AG04450 (cell line): ENCODE data around the gene CEP131. TPM values are rescaled to one million over a fixed set of nuclear protein-coding genes. Genes with fewer than 3 reads are reported as not detected.
A peak's percentile ranks its signal among the peaks of the same experiment; 100 is the strongest.

Experiments
- CTCF ChIA-PET: fragments of 300-600, 350-600 bp; formaldehyde crosslinking; extraction: SDS; loops from one replicate; lab custom pipeline; 2022; ENCODE audit warnings: antibody characterized with exemption, inconsistent platforms; lab: Charles Lee
- POLR2A ChIA-PET: fragments of 350-600 bp; formaldehyde crosslinking; extraction: SDS; loops from one replicate; lab custom pipeline; 2021; ENCODE audit warnings: antibody characterized with exemption, inconsistent platforms; lab: Yijun Ruan, JAX
- DNase-seq: peaks from one replicate; pipeline ENCODE4 v3.0.0-alpha.2; 2011; ENCODE audit warnings: low read depth, low spot score
- H3K27ac ChIP-seq: one replicate; pipeline ENCODE4 v1.5.1; 2012; ENCODE audit warnings: low read depth, low read length, control low read depth
- H3K27me3 ChIP-seq: one replicate; pipeline ENCODE4 v1.6.0; 2012; ENCODE audit warnings: low read length; ENCODE audit not compliant: control insufficient read depth, insufficient read depth
- H3K4me3 ChIP-seq: 2 replicates; pipeline ENCODE4 v1.5.1; 2011; ENCODE audit warnings: mild to moderate bottlenecking, low read depth, low read length, control low read depth
- H3K9me3 ChIP-seq: 2 replicates; pipeline ENCODE4 v1.5.1; 2012; ENCODE audit warnings: low read length; ENCODE audit not compliant: control insufficient read depth, insufficient read depth
- CTCF ChIP-seq: IDR thresholded peaks from 2 replicates; pipeline ENCODE4 v1.5.1; 2011; ENCODE audit warnings: low read depth, low read length, control low read depth, inconsistent platforms
- polyA plus RNA-seq: library from polyadenylated mRNA; depleted of rRNA; stranded (reverse); fragments of >200 nt; gene quantifications from 2 replicates; pipeline ENCODE4 v1.2.3, GENCODE V29; 2011

CEP131 gene
- polyA plus RNA-seq, 1 experiment: 2.2 TPM

GRCh38 chr17:81173052-81173761, 49.6 kb downstream of the CEP131 start:
- ChIA-PET POLR2A (no interaction called here), CTCF (no interaction called here)

GRCh38 chr17:81171941-81172340, 50.8 kb downstream of the CEP131 start:
- CTCF ChIA-PET: interaction anchor here (0.8 kb wide), 1 partner anchor 29 kb away, joined by 3 read pairs; no protein-coding TSS in a partner anchor
- Histone ChIP-seq H3K9me3 (no peaks in the 10 kb centered on the region; the same call in 1 of the 2 replicates), H3K4me3 (no peak overlapping the region), H3K27ac (no peak overlapping the region), H3K27me3 (peaks cover 26% of the 10 kb centered on the region)
- POLR2A ChIA-PET: no interaction called here
- DNase-seq: no peak
- TF ChIP-seq CTCF: no peak

More at GRCh38 chr17:81173052-81173761, 49.6 kb downstream of the CEP131 start:
- Histone ChIP-seq H3K27ac (peak overlapping the region; percentile 21), H3K9me3 (no peaks in the 10 kb centered on the region; the same call in 1 of the 2 replicates), H3K4me3 (no peak overlapping the region), H3K27me3 (peaks cover 14% of the 10 kb centered on the region)
- no peak for TF ChIP-seq CTCF
- DNase-seq: no peak

GRCh38 chr17:81170727-81171494, 51.9 kb downstream of the CEP131 start:
- ChIA-PET POLR2A (no interaction called here), CTCF (no interaction called here)
- Histone ChIP-seq H3K9me3 (no peaks in the 10 kb centered on the region; the same call in 1 of the 2 replicates), H3K4me3 (no peak overlapping the region), H3K27ac (no peak overlapping the region), H3K27me3 (peaks cover 31% of the 10 kb centered on the region)
- TF ChIP-seq CTCF: no peak
- no peak for DNase-seq

GRCh38 chr17:81169870-81170309, 52.9 kb downstream of the CEP131 start:
- H3K4me3 ChIP-seq: no peak overlapping the region
- peaks cover 36% of the 10 kb centered on the region for H3K27me3 ChIP-seq
- ChIA-PET CTCF (no interaction called here), POLR2A (no interaction called here)
- no peak for TF ChIP-seq CTCF
- no peak overlapping the region for H3K27ac ChIP-seq
- no peaks in the 10 kb centered on the region; the same call in 1 of the 2 replicates for H3K9me3 ChIP-seq
- no peak for DNase-seq

- Histone ChIP-seq H3K9me3 (no peaks in the 10 kb centered on the region; the same call in 1 of the 2 replicates), H3K4me3 (no peak overlapping the region), H3K27ac (no peak overlapping the region), H3K27me3 (peaks cover 46% of the 10 kb centered on the region)
- ChIA-PET CTCF (no interaction called here), POLR2A (no interaction called here)
- DNase-seq: no peak
- no peak for TF ChIP-seq CTCF
These were observed 55.1 kb downstream of the CEP131 start for GRCh38 chr17:81167638-81168037.
